Astrocyte of the cerebellum (primary cell): ENCODE data around the gene SPHK1.
A peak's percentile ranks its signal among the peaks of the same experiment; 100 is the strongest.

ENCODE experiments used
- DNase-seq: peaks from one replicate; pipeline ENCODE4 v3.0.0-alpha.2; 2011; ENCODE audit warnings: low read depth
- H3K4me3 ChIP-seq: 2 replicates; pipeline ENCODE4 v1.5.1; 2011; ENCODE audit warnings: mild to moderate bottlenecking, low read depth, low read length, moderate library complexity
- CTCF ChIP-seq: IDR thresholded peaks from 2 replicates; pipeline ENCODE4 v1.5.1; 2012; ENCODE audit warnings: low read length, low read depth, moderate library complexity, mild to moderate bottlenecking; ENCODE audit errors: missing control alignments
- in situ Hi-C: cut with HindIII; loops from 2 replicates; pipeline ENCODE4 v1.10.0; 2017; ENCODE audit warnings: low sequenced_read_pairs

SPHK1 gene

GRCh38 chr17:76369804-76370203 lies 14.6 kb upstream of the SPHK1 start:
- in situ Hi-C loops, result no loop called here
- no peak for DNase-seq
- no peak for TF ChIP-seq CTCF
- no peak overlapping the region for H3K4me3 ChIP-seq

- DNase-seq, result peak; percentile 87
- in situ Hi-C loops, result no loop called here
- H3K4me3 ChIP-seq, result no peak overlapping the region
- TF ChIP-seq CTCF, result peak; percentile 69
These were observed 14.0 kb upstream of the SPHK1 start for GRCh38 chr17:76370261-76370993.

GRCh38 chr17:76371656-76372628 lies 12.5 kb upstream of the SPHK1 start:
- TF ChIP-seq CTCF, result no peak
- in situ Hi-C loops, result no loop called here
- DNase-seq, result peak; percentile 91
- H3K4me3 ChIP-seq, result no peak overlapping the region

- H3K4me3 ChIP-seq, result no peak overlapping the region
- no peak for DNase-seq
- no peak for TF ChIP-seq CTCF
- in situ Hi-C loops, result no loop called here
These were observed 7.9 kb upstream of the SPHK1 start for GRCh38 chr17:76376318-76377133.

- in situ Hi-C loops, result no loop called here
- DNase-seq, result no peak
- H3K4me3 ChIP-seq, result no peak overlapping the region
- no peak for TF ChIP-seq CTCF
These were observed 5.7 kb upstream of the SPHK1 start for GRCh38 chr17:76378548-76379274.

GRCh38 chr17:76379275-76379641 lies 5.2 kb upstream of the SPHK1 start:
- in situ Hi-C loops, result no loop called here
- TF ChIP-seq CTCF, result no peak
- DNase-seq, result no peak
- H3K4me3 ChIP-seq, result no peak overlapping the region
